Glomerular endothelial cell (primary cell): ENCODE results near the gene CTIF. TPM values are rescaled to one million over a fixed set of nuclear protein-coding genes. Genes with fewer than 3 reads are reported as not detected.

Experiments
- DNase-seq: peaks from one replicate; pipeline ENCODE4 v3.0.0-alpha.2; 2011; ENCODE audit warnings: low read depth, low spot score; ENCODE audit errors: extremely low read depth
- total RNA-seq: library from RNA; depleted of rRNA; stranded (reverse); fragments of >200 nt; gene quantifications from 2 replicates; pipeline ENCODE4 v1.2.3, GENCODE V29; 2015

Gene CTIF
- total RNA-seq, 1 donor from 2014 or later, result 55.4 TPM

- no peak for DNase-seq
These were observed 11.4 kb downstream of the CTIF start for GRCh38 chr18:48550101-48550729.

DNA sequence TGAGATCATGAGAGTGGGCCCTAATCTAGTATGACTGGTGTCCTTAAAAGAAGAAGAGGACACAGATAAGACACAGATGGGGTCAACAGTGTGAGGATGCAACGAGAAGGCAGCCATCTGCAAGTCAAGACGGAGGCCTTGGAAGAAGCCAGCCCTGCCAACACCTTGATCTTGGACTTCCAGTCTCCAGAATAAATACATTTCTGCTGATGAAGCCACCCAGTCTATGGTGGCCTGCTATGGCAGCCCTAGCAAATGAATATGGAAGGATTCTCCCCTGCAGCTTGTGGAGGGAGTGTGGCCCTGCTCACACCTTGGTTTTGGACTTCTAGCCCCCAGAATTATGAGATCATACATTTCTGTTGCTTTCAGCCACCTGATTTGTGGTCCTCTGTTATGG is 12.3 kb downstream of the CTIF start:
- DNase-seq, result no peak

DNA sequence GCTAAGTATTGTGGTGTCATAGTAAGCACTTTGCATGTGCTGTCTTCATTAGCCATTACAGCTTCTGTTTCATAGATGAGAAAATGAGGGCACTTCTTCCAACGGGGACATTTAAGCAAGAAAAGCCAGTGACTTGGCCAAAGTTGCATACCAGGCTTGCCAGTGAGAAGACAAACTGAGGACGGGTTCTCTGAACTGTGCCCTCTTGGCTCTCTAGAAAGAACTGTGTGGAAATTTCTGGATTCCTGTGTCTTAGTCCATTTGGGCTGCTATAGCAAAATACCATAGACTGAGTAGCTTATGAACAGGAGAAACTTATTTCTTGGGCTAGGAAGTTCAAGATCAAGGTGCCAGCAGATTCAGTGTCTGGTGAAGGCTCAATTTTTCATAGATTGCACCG is 13.3 kb downstream of the CTIF start:
- DNase-seq, result no peak

DNA sequence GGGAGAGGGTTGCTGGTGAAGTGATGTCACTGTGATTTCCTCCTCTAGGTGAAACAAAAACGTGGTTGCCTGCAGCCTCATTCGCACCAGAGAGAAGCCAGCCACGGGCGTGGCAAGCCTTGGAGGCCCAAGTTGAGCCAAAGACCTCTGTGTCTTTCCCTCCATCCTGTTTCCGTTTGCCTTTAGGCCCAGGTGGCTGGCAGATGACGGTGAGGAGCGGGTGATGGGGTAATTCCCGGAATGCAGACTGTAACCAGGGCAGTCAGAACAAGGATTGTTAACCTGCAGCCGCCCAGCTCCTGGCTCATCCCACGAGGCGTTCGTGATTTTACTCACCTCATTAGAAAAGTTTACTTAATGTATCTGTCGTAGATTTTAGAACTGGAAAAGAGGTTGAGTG is 14.4 kb downstream of the CTIF start:
- DNase-seq, result no peak

DNA sequence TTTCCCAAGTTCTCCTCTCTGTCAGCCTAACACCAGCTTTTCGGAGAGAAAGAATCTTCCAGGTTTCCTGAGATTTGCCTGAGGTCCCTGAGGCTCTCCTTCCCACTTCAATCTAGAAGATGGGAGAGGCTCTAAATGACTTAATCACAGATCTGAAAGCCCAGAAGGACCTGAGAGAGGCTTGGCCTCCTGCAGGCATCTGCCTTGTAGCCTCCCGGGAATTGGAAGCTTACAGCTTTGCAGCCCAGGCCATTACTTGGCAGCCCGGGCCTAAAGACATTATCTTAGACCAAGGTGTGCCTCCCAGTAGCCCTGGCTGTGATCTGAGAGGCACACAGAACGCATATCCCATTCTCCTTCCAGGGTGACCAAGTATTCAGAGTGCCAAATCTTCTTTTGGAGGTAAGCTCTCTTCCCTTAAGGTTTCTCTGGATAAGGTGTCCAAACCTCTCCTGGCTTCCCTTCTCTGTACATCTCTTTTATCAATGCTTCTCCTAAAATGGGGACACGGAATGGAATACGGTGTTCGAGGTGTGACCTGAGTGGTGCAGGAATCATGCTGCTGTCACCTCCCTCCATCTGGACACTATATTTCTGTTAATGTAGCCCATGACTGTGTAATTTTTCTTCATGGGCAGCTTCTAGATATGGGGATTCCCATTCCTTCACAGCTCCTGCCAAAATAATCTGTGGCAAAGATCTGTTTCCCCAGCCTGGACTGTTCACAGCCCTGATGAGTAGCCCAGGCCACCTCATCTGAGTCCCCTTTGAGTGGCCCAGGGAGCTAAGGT is 16.0 kb downstream of the CTIF start:
- no peak for DNase-seq

- no peak for DNase-seq
These were observed 16.7 kb downstream of the CTIF start for GRCh38 chr18:48555465-48555995.

- DNase-seq, result no peak
These were observed 18.9 kb downstream of the CTIF start for GRCh38 chr18:48557640-48558174.

- DNase-seq, result no peak
These were observed 19.4 kb downstream of the CTIF start for GRCh38 chr18:48558248-48558647.

DNA sequence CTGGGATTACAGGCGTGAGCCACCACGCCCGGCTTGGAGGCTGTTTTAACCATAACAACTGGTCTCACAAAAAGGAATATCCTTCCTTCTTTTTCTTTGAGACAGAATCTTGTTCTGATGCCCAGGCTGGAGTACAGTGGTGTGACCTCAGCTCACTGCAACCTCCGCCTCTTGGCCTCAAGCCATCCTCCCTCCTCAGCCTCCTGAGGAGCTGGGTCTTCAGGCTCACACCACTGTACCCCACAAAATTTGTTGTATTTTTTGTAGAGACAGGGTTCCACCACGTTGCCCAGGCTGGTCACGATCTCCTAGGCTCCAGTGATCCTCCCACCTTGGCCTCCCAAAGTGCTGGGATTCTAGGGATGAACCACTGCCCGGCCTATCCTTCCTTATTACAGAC is 21.7 kb downstream of the CTIF start:
- no peak for DNase-seq

- DNase-seq, result no peak
These were observed 23.2 kb downstream of the CTIF start for GRCh38 chr18:48562075-48562474.

DNA sequence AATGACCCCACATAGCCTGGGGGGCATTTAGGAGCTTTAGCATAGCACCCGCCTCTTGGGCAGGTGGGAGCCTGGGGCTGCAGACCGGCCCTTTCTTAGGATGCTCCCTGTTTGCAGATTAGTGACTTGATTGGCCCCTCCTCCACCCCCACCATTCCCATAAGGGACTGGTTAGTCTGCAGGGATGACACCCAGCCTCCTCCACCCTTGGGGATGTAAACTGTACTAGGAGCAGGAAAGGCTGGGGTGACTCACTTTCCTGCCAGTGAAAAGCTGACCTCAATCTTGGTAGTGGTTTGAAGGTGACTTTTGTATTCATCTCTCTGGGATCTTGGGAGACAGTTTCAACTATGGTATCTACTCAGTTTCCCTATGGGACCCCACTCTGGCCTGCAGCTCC is 24.2 kb downstream of the CTIF start:
- DNase-seq, result no peak

DNA sequence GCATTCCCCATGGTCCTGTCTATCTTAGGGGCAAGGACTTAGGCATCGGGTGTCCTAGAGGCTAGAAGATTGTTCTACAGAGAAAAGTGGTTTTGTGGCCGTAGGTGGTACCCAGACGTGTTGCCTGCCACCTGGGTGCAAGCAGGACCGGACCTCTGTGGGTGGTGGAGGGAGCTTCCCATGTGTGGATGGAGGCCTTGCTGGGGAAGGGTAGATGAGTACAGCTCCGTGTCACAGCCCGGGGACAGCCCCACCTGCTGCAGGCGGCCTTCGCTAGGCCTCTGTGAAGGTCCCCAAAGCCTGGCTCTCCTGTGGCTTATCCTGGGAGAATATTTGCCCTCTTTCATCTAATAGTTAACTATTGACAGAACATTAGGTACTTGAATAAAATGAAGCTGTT is 25.3 kb downstream of the CTIF start:
- no peak for DNase-seq

GRCh38 chr18:48565105-48565504 is 26.3 kb downstream of the CTIF start:
- DNase-seq, result peak; percentile 54

DNA sequence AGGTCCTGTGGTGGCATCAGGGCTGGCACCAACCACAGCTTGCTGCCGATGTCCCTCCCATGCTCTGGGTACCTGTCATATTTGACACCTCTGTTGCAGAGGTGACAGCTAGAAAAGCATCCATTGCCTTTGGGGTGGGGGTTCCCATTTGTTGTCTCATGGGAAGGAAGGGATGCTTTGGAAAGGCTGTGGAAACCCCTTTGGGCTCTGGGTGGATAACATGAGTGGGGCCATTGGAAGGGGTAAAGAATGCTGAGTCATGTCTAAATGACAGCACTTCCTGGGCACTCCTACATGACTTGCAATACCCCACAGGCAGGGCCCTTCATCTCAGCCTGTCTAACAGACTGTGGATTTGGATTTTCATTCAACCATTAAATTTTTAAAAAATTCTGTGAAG is 27.8 kb downstream of the CTIF start:
- no peak for DNase-seq

GRCh38 chr18:48567388-48567787 is 28.6 kb downstream of the CTIF start:
- no peak for DNase-seq

GRCh38 chr18:48569139-48569914 is 30.5 kb downstream of the CTIF start:
- DNase-seq, result no peak

DNA sequence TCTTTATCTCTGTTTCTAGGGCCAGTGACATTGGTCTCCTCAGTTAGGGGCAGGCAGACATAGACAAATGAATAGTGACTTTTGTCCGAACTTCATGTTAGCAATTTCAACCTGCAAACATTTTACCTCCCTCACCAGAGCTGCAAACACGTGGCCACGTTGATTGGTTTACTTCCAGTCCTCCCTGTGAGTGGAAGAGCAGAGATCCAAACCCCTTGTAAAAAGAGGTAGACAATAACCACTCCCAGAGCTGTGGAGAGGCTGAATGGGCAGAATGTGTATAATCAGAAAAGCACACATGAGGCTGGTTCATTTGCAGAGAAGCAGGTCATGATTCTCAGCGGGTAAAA is 31.1 kb downstream of the CTIF start:
- no peak for DNase-seq

DNA sequence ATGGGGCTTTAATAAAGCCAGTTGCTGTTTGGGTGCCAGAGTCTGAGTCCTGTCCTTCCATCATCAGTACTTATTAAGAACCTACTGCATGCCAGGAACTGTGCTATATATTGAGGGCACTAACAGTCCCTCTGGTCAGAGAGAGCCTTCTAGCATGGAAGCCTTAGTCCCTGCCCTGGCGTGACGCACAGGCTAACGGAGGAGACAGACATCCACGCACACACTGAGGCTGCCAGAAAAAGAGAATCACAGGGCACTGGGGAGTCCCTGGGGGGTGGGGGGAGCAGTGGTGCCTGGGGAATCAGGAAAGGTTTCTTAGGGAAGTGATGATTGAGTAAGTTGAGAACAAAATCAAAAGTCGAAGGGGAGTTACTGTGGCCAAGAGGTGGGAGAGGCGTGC is 31.5 kb downstream of the CTIF start:
- no peak for DNase-seq

- no peak for DNase-seq
These were observed 33.0 kb downstream of the CTIF start for GRCh38 chr18:48571639-48572384.

DNA sequence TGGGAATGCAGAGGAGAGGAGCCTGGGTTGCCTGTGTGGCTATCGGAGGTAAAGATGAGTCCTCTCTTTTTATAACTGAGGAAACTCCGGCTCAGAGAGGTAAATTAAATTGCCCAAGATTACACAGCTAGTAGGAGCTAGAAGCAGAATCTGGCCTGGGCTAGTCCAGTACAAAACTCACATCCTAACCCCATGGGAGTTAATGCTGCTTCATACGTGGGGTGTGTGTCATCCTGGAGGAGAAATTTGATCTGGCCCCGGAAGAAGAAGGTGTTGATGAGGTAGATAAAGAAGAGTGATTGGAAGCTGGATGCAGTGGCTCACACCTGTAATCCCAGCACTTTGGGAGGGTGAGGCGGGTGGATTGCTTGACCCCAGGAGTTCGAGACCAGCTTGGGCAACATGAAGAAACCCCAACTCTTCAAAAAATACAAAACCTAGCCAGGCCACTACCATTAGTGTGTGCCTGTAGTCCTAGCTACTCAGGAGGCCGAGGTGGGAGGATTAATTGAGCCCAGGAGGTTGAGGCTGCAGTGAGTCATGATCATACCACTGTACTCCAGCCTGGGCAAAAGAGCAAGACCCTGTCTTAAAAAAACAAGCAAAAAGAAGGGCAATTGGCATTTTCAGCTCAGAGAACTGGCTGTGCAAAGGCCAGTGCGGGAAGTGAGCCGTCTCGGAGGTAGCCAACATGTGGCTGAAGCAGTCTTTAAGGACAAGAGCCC is 33.7 kb downstream of the CTIF start:
- DNase-seq, result no peak
